Endothelial cell of umbilical vein (primary cell): ENCODE results near the gene GSTO1. TPM values are rescaled to one million over a fixed set of nuclear protein-coding genes. Genes with fewer than 3 reads are reported as not detected.

Source experiments
- BruUV-seq: library from RNA; stranded (reverse); fragments of 400-500 nt; replicated peaks from 2 replicates; lab custom pipeline; 2021; lab: Mats Ljungman, UMichigan
- CTCF ChIA-PET: fragments of 300-600, 350-600 bp; sonication (Branson Sonifier 250); formaldehyde crosslinking; loops from one replicate; lab custom pipeline; 2021; ENCODE audit warnings: antibody characterized with exemption, inconsistent platforms; lab: Charles Lee
- POLR2A ChIA-PET: fragments of 300-600, 350-600 bp; sonication (Branson Sonifier 250); formaldehyde crosslinking; loops from one replicate; lab custom pipeline; 2021; ENCODE audit warnings: antibody characterized with exemption, inconsistent platforms; lab: Charles Lee
- DNase-seq: peaks from one replicate; pipeline ENCODE4 v3.0.0-alpha.2; 2011; ENCODE audit warnings: low read depth, low spot score
- FAIRE-seq: peaks from 2 replicates; lab custom pipeline; 2011; peaks lifted over from hg19 to GRCh38; lab: Jason Lieb, UNC
- H2AFZ ChIP-seq: 2 replicates; pipeline ENCODE4 v1.6.0; 2012; ENCODE audit warnings: low read depth, low read length, control low read depth, inconsistent platforms
- H3K27ac ChIP-seq: 2 replicates; pipeline ENCODE4 v1.5.1; 2011; ENCODE audit warnings: low read depth, mild to moderate bottlenecking, control low read depth, low read length, moderate library complexity; ENCODE audit not compliant: insufficient read depth
- H3K27me3 ChIP-seq, 2 experiments: 2 replicates each; pipeline versions ENCODE4 v1.6.0 to v1.6.1; 2011; ENCODE audit warnings: low read length in 2 of 2, mixed read lengths in 1 of 2; ENCODE audit not compliant: control insufficient read depth in 2 of 2, insufficient read depth in 2 of 2
- H3K36me3 ChIP-seq, 2 experiments: 2 replicates in 1 of 2; 3 replicates in 1 of 2; pipeline ENCODE4 v1.5.1; 2011; ENCODE audit warnings: low read length in 2 of 2, mild to moderate bottlenecking in 1 of 2, moderate library complexity in 1 of 2; ENCODE audit not compliant: control insufficient read depth in 2 of 2, insufficient read depth in 2 of 2; ENCODE audit errors: extremely low read depth in 1 of 2
- H3K4me1 ChIP-seq: 3 replicates; pipeline ENCODE4 v1.5.1; 2011; ENCODE audit warnings: mild to moderate bottlenecking, low read length; ENCODE audit not compliant: control insufficient read depth, insufficient read depth; ENCODE audit errors: extremely low read depth
- H3K4me2 ChIP-seq: 2 replicates; pipeline ENCODE4 v1.6.1; 2011; ENCODE audit warnings: low read length, control low read depth, mixed read lengths; ENCODE audit not compliant: insufficient read depth
- H3K4me3 ChIP-seq, 3 experiments: fragments of 200-600 bp in 1 of 3; sonication (generic), shearing (Covaris generic) in 1 of 3; replicated peaks in 1 of 3; 2 replicates each; pipeline ENCODE4 v1.5.1; 2011 to 2016; ENCODE audit warnings: control low read depth in 3 of 3, low read length in 3 of 3, mild to moderate bottlenecking in 2 of 3, inconsistent platforms in 1 of 3, low read depth in 1 of 3, moderate library complexity in 1 of 3; ENCODE audit not compliant: insufficient read depth in 1 of 3
- H3K79me2 ChIP-seq: 2 replicates; pipeline ENCODE4 v1.6.0; 2012; ENCODE audit warnings: low read length, inconsistent platforms; ENCODE audit not compliant: control insufficient read depth, insufficient read depth
- H3K9ac ChIP-seq: replicated peaks from 2 replicates; pipeline ENCODE3; 2011; ENCODE audit warnings: low read length, control low read depth; ENCODE audit not compliant: insufficient read depth; ENCODE audit errors: extremely low read depth
- H3K9me1 ChIP-seq: replicated peaks from 3 replicates; pipeline ENCODE4 v1.6.0; 2011; ENCODE audit warnings: mild to moderate bottlenecking, low read length; ENCODE audit not compliant: control insufficient read depth, insufficient read depth; ENCODE audit errors: extremely low read depth
- H3K9me3 ChIP-seq: replicated peaks from 2 replicates; pipeline ENCODE4 v1.5.1; 2012; ENCODE audit warnings: low read length, inconsistent platforms; ENCODE audit not compliant: control insufficient read depth, insufficient read depth
- H4K20me1 ChIP-seq: replicated peaks from 2 replicates; pipeline ENCODE3; 2011; ENCODE audit warnings: mild to moderate bottlenecking, low read length; ENCODE audit not compliant: control insufficient read depth, insufficient read depth; ENCODE audit errors: extremely low read depth
- EZH2 ChIP-seq: IDR thresholded peaks from 2 replicates; pipeline ENCODE4 v1.6.1; 2012; ENCODE audit warnings: borderline replicate concordance, low read depth, mild to moderate bottlenecking, moderate library complexity, low read length, inconsistent platforms; ENCODE audit not compliant: severe bottlenecking
- JUN ChIP-seq: IDR thresholded peaks from 2 replicates; pipeline ENCODE4 v1.6.1; 2011; ENCODE audit warnings: borderline replicate concordance, low read depth; ENCODE audit not compliant: insufficient read length, insufficient read depth
- POLR2A ChIP-seq: IDR thresholded peaks from 2 replicates; pipeline ENCODE4 v1.6.1; 2012; ENCODE audit warnings: low read depth, mild to moderate bottlenecking, control low read depth, low read length
- POLR2AphosphoS5 ChIP-seq: IDR thresholded peaks from 2 replicates; pipeline ENCODE4 v1.6.1; 2012; ENCODE audit warnings: low read depth, mild to moderate bottlenecking, control low read depth, low read length, moderate library complexity; ENCODE audit not compliant: insufficient read depth
- dilution Hi-C: fragments of 300-500 bp; cut with MboI; formaldehyde crosslinking; loops from one replicate; pipeline ENCODE4 v1.15.0; 2019; ENCODE audit warnings: low sequenced_read_pairs; ENCODE audit not compliant: extremely low pct_ligation_motif_present
- intact Hi-C: fragments of 100-400 bp; cut with micrococcal nuclease; formaldehyde crosslinking; loops from one replicate; pipeline ENCODE4 v1.10.0; 2022
- polyA plus RNA-seq, 4 experiments: library from polyadenylated mRNA; depleted of rRNA in 3 of 4; stranded (reverse) in 3 of 4; unstranded in 1 of 4; fragments of >200 nt; gene quantifications; 2 replicates each; pipeline versions ENCODE4 v1.2.1 to v1.2.3, GENCODE V29; 2011 to 2012; ENCODE audit warnings: missing spikeins in 1 of 4
- total RNA-seq: library from RNA; stranded (reverse); gene quantifications from 2 replicates; pipeline ENCODE4 v1.2.3, GENCODE V29; 2021
- TF ChIP-seq, protein P1 (sequence below), 2 donors: IDR thresholded peaks; 1 replicate in 1 of 2; 2 replicates in 1 of 2; pipeline ENCODE4 v1.5.1; 2011; ENCODE audit warnings: low read length in 2 of 2, mild to moderate bottlenecking in 2 of 2, moderate library complexity in 2 of 2, control low read depth in 1 of 2, inconsistent platforms in 1 of 2, low read depth in 1 of 2; ENCODE audit not compliant: insufficient read depth in 1 of 2; ENCODE audit errors: extremely low read depth in 1 of 2

GSTO1 gene
- total and polyA plus RNA-seq, 2 donors (not counting 3 experiments of a cell fraction or from before 2014, with no cell fraction given), result 124 to 211 TPM

DNA sequence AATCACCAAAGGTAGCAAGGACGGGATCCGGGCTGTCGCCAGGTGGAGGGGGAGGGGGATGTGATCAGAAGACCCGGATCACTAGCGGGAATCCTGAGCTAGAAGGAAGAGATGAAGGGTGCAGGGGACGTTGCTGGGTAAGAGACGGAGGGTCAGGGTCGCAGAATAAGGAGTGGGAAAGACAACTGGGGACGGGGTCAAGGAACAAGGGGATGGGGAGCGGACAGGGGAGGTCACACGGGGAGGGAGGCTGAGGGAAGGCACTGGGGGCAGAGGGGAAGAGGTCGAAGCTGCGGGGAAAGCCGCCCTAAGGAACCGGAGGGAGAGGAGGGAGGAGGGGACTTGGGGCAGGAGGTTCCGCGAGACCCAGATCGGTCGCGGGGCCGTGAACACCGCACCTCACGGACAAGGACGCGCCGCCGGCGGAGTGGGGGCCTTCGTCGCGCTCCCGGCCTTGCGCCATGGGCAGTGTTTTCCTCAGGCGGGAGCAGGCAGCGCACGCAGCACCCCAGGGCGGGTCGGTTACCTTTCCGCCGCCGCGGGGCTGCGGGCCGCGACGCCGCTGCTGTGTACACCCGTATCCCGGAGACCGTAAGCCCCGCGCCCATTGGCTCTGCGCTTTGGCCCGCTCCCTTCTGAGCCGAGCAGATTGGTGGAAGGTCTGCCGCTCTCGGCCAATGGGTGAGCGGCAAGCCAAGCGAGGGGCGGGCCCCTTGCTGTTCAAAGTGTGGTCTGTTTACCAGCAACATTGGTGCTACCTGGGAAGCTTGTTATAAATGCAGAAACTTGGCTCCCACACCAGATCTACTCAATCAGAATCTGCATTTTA lies 22.7 kb upstream of the GSTO1 start, which contains the start of gene CFAP43:
Gene CFAP43 (minus strand): TSS at position 581 of the 829 bp plus-strand sequence. CDS start 118 bp downstream, at position 463.
- no peaks in the 10 kb centered on the region for H3K36me3 ChIP-seq
- peak within 1 kb of the TSS; percentile 78 for H3K9ac ChIP-seq
- H3K9me1 ChIP-seq, result no peaks in the 10 kb centered on the region
- ChIA-PET POLR2A (no interaction called here), CTCF (no interaction called here)
- TF ChIP-seq POLR2AphosphoS5 (peak; percentile 23), JUN (no peak)
- peak within 1 kb of the TSS; percentile 97 for H3K4me2 ChIP-seq
- H3K4me3 ChIP-seq, result peak within 1 kb of the TSS; percentile 60 to 89 (median 73)
- H3K79me2 ChIP-seq, result no peaks in the 10 kb centered on the region
- no peaks in the 10 kb centered on the region for H4K20me1 ChIP-seq
- DNase-seq, result peak; percentile 97
- dilution Hi-C loops, result no loop called here
- peak within 1 kb of the TSS; percentile 12 for H3K27ac ChIP-seq
- peaks cover 6% of the 10 kb centered on the region for H3K4me1 ChIP-seq
- peaks cover 3 to 16% of the 10 kb centered on the region in 2 experiments for H3K27me3 ChIP-seq
- intact Hi-C loops, result no loop called here
- peak within 1 kb of the TSS; percentile 94 for H2AFZ ChIP-seq
- peak; percentile 99 for FAIRE-seq
- BruUV-seq, result no TSS peak
- no peaks in the 10 kb centered on the region for H3K9me3 ChIP-seq

DNA sequence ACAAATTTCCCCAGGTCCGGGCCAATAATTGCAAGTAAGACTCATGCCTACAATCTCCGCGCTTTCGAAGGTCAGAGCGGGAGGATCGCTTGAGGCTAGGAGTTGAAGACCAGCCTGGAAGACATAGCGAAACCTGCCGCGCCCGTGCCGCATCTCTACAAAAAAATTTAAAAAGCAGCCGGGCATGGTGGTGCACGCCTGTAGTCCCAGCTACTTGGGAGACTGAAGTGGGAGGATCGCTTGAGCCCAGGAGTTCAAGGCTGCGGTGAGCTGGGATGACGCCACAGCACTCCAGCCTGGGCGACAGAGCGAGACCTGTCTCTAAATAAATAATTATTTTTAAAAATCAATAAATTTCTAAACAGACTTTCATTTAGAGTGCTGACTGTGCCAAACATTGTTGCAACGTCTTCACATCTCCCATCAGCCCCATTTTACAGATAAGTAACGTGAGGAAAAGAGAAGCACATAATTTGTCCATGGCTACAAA lies 22.0 kb upstream of the GSTO1 start:
- ChIA-PET CTCF (no interaction called here), POLR2A (no interaction called here)
- dilution Hi-C loops (no loop called here), intact Hi-C loops (no loop called here)
- Histone ChIP-seq H3K36me3 (no peaks in the 10 kb centered on the region), H3K9me3 (no peaks in the 10 kb centered on the region), H4K20me1 (no peaks in the 10 kb centered on the region), H3K9me1 (no peaks in the 10 kb centered on the region), H3K9ac (peak overlapping the region; percentile 14), H3K79me2 (no peaks in the 10 kb centered on the region), H3K27ac (no peak overlapping the region), H3K27me3 (peaks cover 6 to 16% of the 10 kb centered on the region in 2 experiments), H2AFZ (peak overlapping the region; percentile 94), H3K4me2 (peak overlapping the region; percentile 97), H3K4me1 (peaks cover 6% of the 10 kb centered on the region), H3K4me3 (peak overlapping the region; percentile 55 to 89 (median 73))
- DNase-seq (no peak), FAIRE-seq (no peak)
- no TSS peak for BruUV-seq
- TF ChIP-seq, protein P1, sequence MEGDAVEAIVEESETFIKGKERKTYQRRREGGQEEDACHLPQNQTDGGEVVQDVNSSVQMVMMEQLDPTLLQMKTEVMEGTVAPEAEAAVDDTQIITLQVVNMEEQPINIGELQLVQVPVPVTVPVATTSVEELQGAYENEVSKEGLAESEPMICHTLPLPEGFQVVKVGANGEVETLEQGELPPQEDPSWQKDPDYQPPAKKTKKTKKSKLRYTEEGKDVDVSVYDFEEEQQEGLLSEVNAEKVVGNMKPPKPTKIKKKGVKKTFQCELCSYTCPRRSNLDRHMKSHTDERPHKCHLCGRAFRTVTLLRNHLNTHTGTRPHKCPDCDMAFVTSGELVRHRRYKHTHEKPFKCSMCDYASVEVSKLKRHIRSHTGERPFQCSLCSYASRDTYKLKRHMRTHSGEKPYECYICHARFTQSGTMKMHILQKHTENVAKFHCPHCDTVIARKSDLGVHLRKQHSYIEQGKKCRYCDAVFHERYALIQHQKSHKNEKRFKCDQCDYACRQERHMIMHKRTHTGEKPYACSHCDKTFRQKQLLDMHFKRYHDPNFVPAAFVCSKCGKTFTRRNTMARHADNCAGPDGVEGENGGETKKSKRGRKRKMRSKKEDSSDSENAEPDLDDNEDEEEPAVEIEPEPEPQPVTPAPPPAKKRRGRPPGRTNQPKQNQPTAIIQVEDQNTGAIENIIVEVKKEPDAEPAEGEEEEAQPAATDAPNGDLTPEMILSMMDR (IDR thresholded peaks at IDR 0.05; ENCODE audit: extremely low read depth in 1 of 2, insufficient read depth in 1 of 2, low read depth in 1 of 2, low read length in 2 of 2), result no peak
- TF ChIP-seq POLR2A, result no peak
- no peak for TF ChIP-seq EZH2
